Fibroblast of lung (primary cell): ENCODE data around the gene DNAH17. TPM values are rescaled to one million over a fixed set of nuclear protein-coding genes. Genes with fewer than 3 reads are reported as not detected.
A peak's percentile ranks its signal among the peaks of the same experiment; 100 is the strongest.

Source experiments
- DNase-seq, 2 donors: peaks; one replicate each; pipeline versions ENCODE4 v3.0.0 to v3.0.0-alpha.2; 2010; ENCODE audit warnings: low read depth in 2 of 2
- H2AFZ ChIP-seq: 2 replicates; pipeline ENCODE4 v1.5.1; 2012; ENCODE audit warnings: low read length, control low read depth, inconsistent platforms
- H3K27ac ChIP-seq: 2 replicates; pipeline ENCODE4 v1.5.1; 2011; ENCODE audit warnings: low read length, control low read depth; ENCODE audit not compliant: insufficient read depth
- H3K27me3 ChIP-seq: 2 replicates; pipeline ENCODE4 v1.5.1; 2011; ENCODE audit warnings: mild to moderate bottlenecking, low read length; ENCODE audit not compliant: control insufficient read depth, insufficient read depth
- H3K36me3 ChIP-seq: 2 replicates; pipeline ENCODE4 v1.5.1; 2011; ENCODE audit warnings: low read length; ENCODE audit not compliant: control insufficient read depth, insufficient read depth
- H3K4me1 ChIP-seq: 2 replicates; pipeline ENCODE4 v1.5.1; 2011; ENCODE audit warnings: low read length; ENCODE audit not compliant: control insufficient read depth, insufficient read depth; ENCODE audit errors: extremely low read depth
- H3K4me2 ChIP-seq: 2 replicates; pipeline ENCODE4 v1.5.1; 2011; ENCODE audit warnings: low read length, control low read depth; ENCODE audit not compliant: insufficient read depth; ENCODE audit errors: extremely low read depth
- H3K4me3 ChIP-seq, 4 experiments: fragments of 200-600 bp in 1 of 4; sonication (generic) in 1 of 4; replicated peaks in 1 of 4; 2 replicates each; pipeline ENCODE4 v1.5.1; 2011 to 2016; ENCODE audit warnings: low read length in 4 of 4, low read depth in 3 of 4, mild to moderate bottlenecking in 3 of 4, control low read depth in 2 of 4, inconsistent platforms in 1 of 4, mixed read lengths in 1 of 4; ENCODE audit not compliant: insufficient read depth in 1 of 4; ENCODE audit errors: control extremely low read depth in 1 of 4
- H3K79me2 ChIP-seq: 2 replicates; pipeline ENCODE4 v1.5.1; 2012; ENCODE audit warnings: mild to moderate bottlenecking, low read length, inconsistent platforms; ENCODE audit not compliant: control insufficient read depth, insufficient read depth
- H3K9ac ChIP-seq: 2 replicates; pipeline ENCODE4 v1.5.1; 2011; ENCODE audit warnings: mild to moderate bottlenecking, low read length, control low read depth; ENCODE audit not compliant: insufficient read depth
- H3K9me3 ChIP-seq: 2 replicates; pipeline ENCODE4 v1.5.1; 2012; ENCODE audit warnings: low read depth, low read length; ENCODE audit not compliant: control insufficient read depth, insufficient read depth
- H4K20me1 ChIP-seq: 2 replicates; pipeline ENCODE4 v1.5.1; 2011; ENCODE audit warnings: low read length; ENCODE audit not compliant: control insufficient read depth, insufficient read depth; ENCODE audit errors: extremely low read depth
- CTCF ChIP-seq, 2 donors: IDR thresholded peaks in 1 of 2; conservative IDR thresholded peaks in 1 of 2; 1 replicate in 1 of 2; 2 replicates in 1 of 2; pipeline ENCODE4 v1.5.1; 2011 to 2012; ENCODE audit warnings: low read length in 2 of 2, control low read depth in 1 of 2, inconsistent platforms in 1 of 2, low read depth in 1 of 2, mild to moderate bottlenecking in 1 of 2
- EZH2 ChIP-seq: IDR thresholded peaks from 2 replicates; pipeline ENCODE4 v1.5.1; 2012; ENCODE audit warnings: low read length, control low read depth, mild to moderate bottlenecking; ENCODE audit errors: missing control alignments
- polyA plus RNA-seq, 2 donors: library from polyadenylated mRNA; depleted of rRNA in 1 of 2; stranded (reverse) in 1 of 2; unstranded in 1 of 2; fragments of >200 nt; gene quantifications; 2 replicates each; pipeline ENCODE4 v1.2.1, GENCODE V29; 2011 to 2012; ENCODE audit warnings: missing spikeins in 1 of 2
- total RNA-seq: library from RNA; depleted of rRNA; stranded (reverse); fragments of >200 nt; gene quantifications from 2 replicates; pipeline ENCODE4 v1.2.1, GENCODE V29; 2014

DNAH17 gene
- total and polyA plus RNA-seq, 2 donors (not counting 1 experiment from before 2014, with no cell fraction given): not detected

GRCh38 chr17:78613416-78613815 is 36.2 kb upstream of the DNAH17 start:
- Histone ChIP-seq H3K4me3 (no peak overlapping the region), H4K20me1 (no peaks in the 10 kb centered on the region), H2AFZ (no peak overlapping the region), H3K4me2 (no peak overlapping the region), H3K27ac (no peak overlapping the region), H3K79me2 (no peaks in the 10 kb centered on the region), H3K36me3 (no peaks in the 10 kb centered on the region), H3K4me1 (no peaks in the 10 kb centered on the region), H3K9me3 (no peaks in the 10 kb centered on the region), H3K9ac (no peak overlapping the region), H3K27me3 (peaks cover 6% of the 10 kb centered on the region)
- TF ChIP-seq EZH2 (no peak), CTCF (conservative IDR thresholded peaks at IDR 0.05 in 1 of 2, IDR thresholded peaks at IDR 0.05 in 1 of 2; ENCODE audit: low read depth in 1 of 2, low read length in 2 of 2) (no peak)
- DNase-seq: no peak

- Histone ChIP-seq H3K9me3 (no peaks in the 10 kb centered on the region), H3K27me3 (peaks cover 6% of the 10 kb centered on the region), H3K4me3 (no peak overlapping the region), H3K27ac (no peak overlapping the region), H4K20me1 (no peaks in the 10 kb centered on the region), H3K9ac (no peak overlapping the region), H3K36me3 (no peaks in the 10 kb centered on the region), H2AFZ (no peak overlapping the region), H3K4me1 (no peaks in the 10 kb centered on the region), H3K79me2 (no peaks in the 10 kb centered on the region), H3K4me2 (no peak overlapping the region)
- peak; percentile 13 to 21 for DNase-seq
- TF ChIP-seq CTCF (conservative IDR thresholded peaks at IDR 0.05 in 1 of 2, IDR thresholded peaks at IDR 0.05 in 1 of 2; ENCODE audit: low read depth in 1 of 2, low read length in 2 of 2): no peak
- no peak for TF ChIP-seq EZH2
These were observed 34.4 kb upstream of the DNAH17 start for GRCh38 chr17:78611607-78612006.

GRCh38 chr17:78610951-78611511 is 33.8 kb upstream of the DNAH17 start:
- Histone ChIP-seq H3K9ac (no peak overlapping the region), H2AFZ (no peak overlapping the region), H3K27me3 (peaks cover 6% of the 10 kb centered on the region), H3K9me3 (no peaks in the 10 kb centered on the region), H3K36me3 (no peaks in the 10 kb centered on the region), H3K4me2 (no peak overlapping the region), H3K27ac (no peak overlapping the region), H3K4me1 (no peaks in the 10 kb centered on the region), H3K4me3 (no peak overlapping the region), H4K20me1 (no peaks in the 10 kb centered on the region), H3K79me2 (no peaks in the 10 kb centered on the region)
- no peak for DNase-seq
- TF ChIP-seq EZH2 (no peak), CTCF (conservative IDR thresholded peaks at IDR 0.05 in 1 of 2, IDR thresholded peaks at IDR 0.05 in 1 of 2; ENCODE audit: low read depth in 1 of 2, low read length in 2 of 2) (no peak)
